ENCODE data around the gene CYP39A1.
A peak's percentile ranks its signal among the peaks of the same experiment; 100 is the strongest.

Gene CYP39A1

GRCh38 chr6:46667377-46667776 is 14.8 kb upstream of the CYP39A1 start:
- no peak for TF ChIP-seq CTCF (IDR thresholded peaks at IDR 0.05)
- no peak overlapping the region for H3K27ac ChIP-seq
- no peak overlapping the region for H3K4me3 ChIP-seq
- DNase-seq (ENCODE audit: low spot score), result no peak

GRCh38 chr6:46661483-46661882 is 8.9 kb upstream of the CYP39A1 start:
- no peak for DNase-seq (ENCODE audit: low spot score)
- no peak for TF ChIP-seq CTCF (IDR thresholded peaks at IDR 0.05)
- no peak overlapping the region for H3K27ac ChIP-seq
- no peak overlapping the region for H3K4me3 ChIP-seq

GRCh38 chr6:46657642-46658041 is 5.0 kb upstream of the CYP39A1 start:
- Histone ChIP-seq H3K27ac (no peak overlapping the region), H3K4me3 (no peak overlapping the region)
- DNase-seq (ENCODE audit: low spot score), result no peak
- TF ChIP-seq CTCF (IDR thresholded peaks at IDR 0.05), result no peak

- no peak for TF ChIP-seq CTCF (IDR thresholded peaks at IDR 0.05)
- no peak for DNase-seq (ENCODE audit: low spot score)
- Histone ChIP-seq H3K4me3 (no peak overlapping the region), H3K27ac (no peak overlapping the region)
These were observed 3.2 kb upstream of the CYP39A1 start for GRCh38 chr6:46655803-46656202.

GRCh38 chr6:46653439-46654195 is 999 bp upstream of the CYP39A1 start:
- DNase-seq (ENCODE audit: low spot score), result no peak

GRCh38 chr6:46652232-46652602 is 401 bp downstream of the CYP39A1 start:
- H3K27ac ChIP-seq, result peak overlapping the region; percentile 86 to 87
- no peak for DNase-seq (ENCODE audit: low spot score)
- H3K4me3 ChIP-seq, result peak overlapping the region; percentile 87
- no peak for TF ChIP-seq CTCF (IDR thresholded peaks at IDR 0.05)

More at GRCh38 chr6:46653439-46654195, 999 bp upstream of the CYP39A1 start:
- Histone ChIP-seq H3K27ac (peak overlapping the region; percentile 86 to 87), H3K4me3 (peak overlapping the region; percentile 87)
- no peak for TF ChIP-seq CTCF (IDR thresholded peaks at IDR 0.05)

GRCh38 chr6:46651816-46652215 is 802 bp downstream of the CYP39A1 start:
- no peak for TF ChIP-seq CTCF (IDR thresholded peaks at IDR 0.05)
- Histone ChIP-seq H3K4me3 (peak overlapping the region; percentile 87), H3K27ac (no peak overlapping the region)
- no peak for DNase-seq (ENCODE audit: low spot score)
